Measurements from ENCODE around the gene LCK. TPM values are rescaled to one million over a fixed set of nuclear protein-coding genes. Genes with fewer than 3 reads are reported as not detected.

LCK gene
- total and polyA plus RNA-seq, 2 experiments from 2014 or later, result not detected

- Histone ChIP-seq H3K4me1 (ENCODE audit: insufficient read depth) (no peaks in the 10 kb centered on the region), H3K27me3 (replicated peaks; ENCODE audit: insufficient read depth) (no peaks in the 10 kb centered on the region), H3K9ac (no peak overlapping the region), H3K36me3 (ENCODE audit: low read depth) (no peaks in the 10 kb centered on the region; the same call in 1 of the 2 replicates), H3K79me2 (ENCODE audit: insufficient read depth) (no peaks in the 10 kb centered on the region), H4K20me1 (ENCODE audit: insufficient read depth) (no peaks in the 10 kb centered on the region), H2AFZ (no peak overlapping the region), H3K4me3 (no peak overlapping the region), H3F3A (ENCODE audit: insufficient read depth) (0 out of 2 replicates have a peak, but pooled peaks cover 5% of the 10 kb centered on the region), H3K9me3 (ENCODE audit: low read depth) (no peaks in the 10 kb centered on the region), H3K27ac (no peak overlapping the region), H3K9me2 (ENCODE audit: insufficient read depth) (no peaks in the 10 kb centered on the region), H3K4me2 (ENCODE audit: unreplicated experiment) (no peak overlapping the region)
- WGBS, 2 experiments (ENCODE audit: low coverage in 1 of 2, low lambda C conversion rate in 2 of 2, missing lambda C conversion rate in 2 of 2), result 89 to 95% methylated on average over 11 of the region's 11 CpGs
- in situ Hi-C loops (cut with MboI), result no loop called here
- TF ChIP-seq EZH2 (IDR thresholded peaks at IDR 0.05; ENCODE audit: insufficient read depth, poor library complexity, severe bottlenecking) (no peak), EZH2phosphoT487 (IDR thresholded peaks at IDR 0.05; ENCODE audit: insufficient read depth, low read depth) (no peak)
- DNase-seq, result no peak
These were observed 76.1 kb downstream of the LCK start for GRCh38 chr1:32327204-32327603.

DNA sequence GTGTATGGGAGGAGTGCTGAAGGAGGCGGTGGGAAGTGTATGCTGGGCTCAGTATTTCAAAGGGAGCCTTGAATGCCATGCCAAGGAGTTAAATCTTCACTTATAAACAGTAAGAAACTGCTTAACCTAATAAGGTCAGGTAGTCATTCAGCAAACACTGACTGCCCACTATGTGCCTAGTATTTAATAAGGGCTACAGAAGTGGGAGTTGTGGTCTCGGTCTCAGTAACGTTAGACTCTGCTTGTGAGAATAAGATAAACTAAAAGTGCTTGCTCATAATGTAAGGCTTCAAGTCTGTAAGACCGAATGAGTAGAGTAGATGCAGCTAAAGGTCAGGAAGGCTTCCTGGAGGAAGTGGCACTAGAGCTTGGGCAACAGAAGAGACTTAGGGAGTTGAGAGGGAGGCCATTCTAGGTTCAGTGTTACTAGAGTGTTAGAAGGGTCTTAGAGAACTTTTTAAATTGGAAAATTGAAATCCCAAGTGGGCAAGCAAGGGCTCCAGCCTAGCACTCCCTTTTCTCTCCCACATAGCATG, 78.9 kb downstream of the LCK start:
- Histone ChIP-seq H3K27me3 (replicated peaks; ENCODE audit: insufficient read depth) (no peaks in the 10 kb centered on the region), H3K36me3 (ENCODE audit: low read depth) (no peaks in the 10 kb centered on the region; the same call in 1 of the 2 replicates), H4K20me1 (ENCODE audit: insufficient read depth) (no peaks in the 10 kb centered on the region), H3K9ac (no peak overlapping the region), H3K79me2 (ENCODE audit: insufficient read depth) (no peaks in the 10 kb centered on the region), H3K4me2 (ENCODE audit: unreplicated experiment) (no peak overlapping the region), H3K4me3 (no peak overlapping the region), H3K9me3 (ENCODE audit: low read depth) (no peaks in the 10 kb centered on the region), H3K9me2 (ENCODE audit: insufficient read depth) (no peaks in the 10 kb centered on the region), H3K4me1 (ENCODE audit: insufficient read depth) (no peaks in the 10 kb centered on the region), H3F3A (ENCODE audit: insufficient read depth) (peaks cover 10% of the 10 kb centered on the region; the same call in 1 of the 2 replicates), H3K27ac (no peak overlapping the region), H2AFZ (no peak overlapping the region)
- WGBS, 2 experiments (ENCODE audit: low coverage in 1 of 2, low lambda C conversion rate in 2 of 2, missing lambda C conversion rate in 2 of 2), result 84 to 91% methylated on average over 4 of the region's 4 CpGs
- DNase-seq, result no peak
- in situ Hi-C loops (cut with MboI), result no loop called here
- no peak for TF ChIP-seq EZH2 (IDR thresholded peaks at IDR 0.05; ENCODE audit: insufficient read depth, poor library complexity, severe bottlenecking)

DNA sequence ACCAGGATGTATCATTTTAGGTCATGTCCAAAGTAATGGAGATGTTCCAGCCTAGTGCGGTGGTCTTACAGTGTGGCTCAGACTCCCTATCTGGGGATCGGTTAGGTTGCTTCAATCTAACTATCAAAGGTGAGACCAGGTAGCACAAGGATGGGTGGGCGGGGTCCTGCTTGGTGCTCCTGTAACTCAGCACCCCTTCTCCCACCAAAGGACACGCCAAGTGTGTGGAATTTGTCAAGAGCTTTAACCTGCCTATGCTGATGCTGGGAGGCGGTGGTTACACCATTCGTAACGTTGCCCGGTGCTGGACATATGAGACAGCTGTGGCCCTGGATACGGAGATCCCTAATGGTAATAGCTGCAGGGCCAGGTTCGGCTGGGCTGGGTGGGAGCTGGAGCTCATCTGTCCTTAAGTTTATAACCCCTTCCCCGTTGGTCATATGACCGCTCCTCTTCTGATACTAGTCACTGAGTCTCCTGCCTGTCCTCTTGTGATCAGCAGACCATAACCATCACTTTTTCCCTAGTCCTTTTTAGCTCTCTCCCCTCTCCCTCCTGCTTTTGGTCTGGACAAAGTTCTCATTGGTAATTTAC, 79.6 kb downstream of the LCK start:
- no peaks in the 10 kb centered on the region for H3K4me1 ChIP-seq (ENCODE audit: insufficient read depth)
- peaks cover 10% of the 10 kb centered on the region; the same call in 1 of the 2 replicates for H3F3A ChIP-seq (ENCODE audit: insufficient read depth)
- TF ChIP-seq EZH2phosphoT487 (IDR thresholded peaks at IDR 0.05; ENCODE audit: insufficient read depth, low read depth), result no peak
- H3K36me3 ChIP-seq (ENCODE audit: low read depth), result no peaks in the 10 kb centered on the region; the same call in 1 of the 2 replicates
- DNase-seq, result no peak
- H3K9me3 ChIP-seq (ENCODE audit: low read depth), result no peaks in the 10 kb centered on the region
- H3K9ac ChIP-seq, result no peak overlapping the region
- 93 to 94% methylated on average over 12 of the region's 12 CpGs for WGBS, 2 experiments (ENCODE audit: low coverage in 1 of 2, low lambda C conversion rate in 2 of 2, missing lambda C conversion rate in 2 of 2)
- H3K27ac ChIP-seq, result no peak overlapping the region
- in situ Hi-C loops (cut with MboI), result no loop called here
- H3K4me2 ChIP-seq (ENCODE audit: unreplicated experiment), result no peak overlapping the region
- no peaks in the 10 kb centered on the region for H3K27me3 ChIP-seq (replicated peaks; ENCODE audit: insufficient read depth)
- no peaks in the 10 kb centered on the region for H3K79me2 ChIP-seq (ENCODE audit: insufficient read depth)
- H3K4me3 ChIP-seq, result no peak overlapping the region
- no peaks in the 10 kb centered on the region for H3K9me2 ChIP-seq (ENCODE audit: insufficient read depth)
- H2AFZ ChIP-seq, result no peak overlapping the region
- no peaks in the 10 kb centered on the region for H4K20me1 ChIP-seq (ENCODE audit: insufficient read depth)

DNA sequence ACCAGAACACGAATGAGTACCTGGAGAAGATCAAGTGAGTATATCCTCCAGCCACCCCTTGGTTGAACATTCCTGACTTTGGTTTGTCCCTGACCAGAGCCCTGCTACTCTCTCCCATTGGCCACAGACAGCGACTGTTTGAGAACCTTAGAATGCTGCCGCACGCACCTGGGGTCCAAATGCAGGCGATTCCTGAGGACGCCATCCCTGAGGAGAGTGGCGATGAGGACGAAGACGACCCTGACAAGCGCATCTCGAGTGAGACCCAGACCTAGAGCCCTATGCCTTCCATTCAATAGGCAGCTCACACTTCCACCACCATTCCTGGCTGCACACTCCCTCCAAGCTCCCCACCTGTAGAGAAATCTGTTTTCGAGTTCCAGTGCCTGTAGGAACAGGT, 80.5 kb downstream of the LCK start:
- H3K4me2 ChIP-seq (ENCODE audit: unreplicated experiment), result no peak overlapping the region
- H2AFZ ChIP-seq, result no peak overlapping the region
- TF ChIP-seq EZH2phosphoT487 (IDR thresholded peaks at IDR 0.05; ENCODE audit: insufficient read depth, low read depth) (no peak), EZH2 (IDR thresholded peaks at IDR 0.05; ENCODE audit: insufficient read depth, poor library complexity, severe bottlenecking) (no peak)
- H3K36me3 ChIP-seq (ENCODE audit: low read depth), result no peaks in the 10 kb centered on the region; the same call in 1 of the 2 replicates
- H3K79me2 ChIP-seq (ENCODE audit: insufficient read depth), result no peaks in the 10 kb centered on the region
- no peak for DNase-seq
- H3K4me3 ChIP-seq, result no peak overlapping the region
- H3K9me2 ChIP-seq (ENCODE audit: insufficient read depth), result no peaks in the 10 kb centered on the region
- 91 to 92% methylated on average over 12 of the region's 12 CpGs for WGBS, 2 experiments (ENCODE audit: low coverage in 1 of 2, low lambda C conversion rate in 2 of 2, missing lambda C conversion rate in 2 of 2)
- in situ Hi-C loops (cut with MboI), result no loop called here
- no peaks in the 10 kb centered on the region for H4K20me1 ChIP-seq (ENCODE audit: insufficient read depth)
- peaks cover 10% of the 10 kb centered on the region; the same call in 1 of the 2 replicates for H3F3A ChIP-seq (ENCODE audit: insufficient read depth)
- H3K9ac ChIP-seq, result no peak overlapping the region
- H3K4me1 ChIP-seq (ENCODE audit: insufficient read depth), result 0 out of 2 replicates have a peak, but pooled peaks cover 1% of the 10 kb centered on the region
- H3K27ac ChIP-seq, result no peak overlapping the region
- no peaks in the 10 kb centered on the region for H3K27me3 ChIP-seq (replicated peaks; ENCODE audit: insufficient read depth)
- no peaks in the 10 kb centered on the region for H3K9me3 ChIP-seq (ENCODE audit: low read depth)
